ENCODE results near the gene PBXIP1. TPM values are rescaled to one million over a fixed set of nuclear protein-coding genes. Genes with fewer than 3 reads are reported as not detected.

Gene PBXIP1
- total and polyA plus RNA-seq, 4 donors: 3.8 to 42.8 (median 20.5) TPM

DNA sequence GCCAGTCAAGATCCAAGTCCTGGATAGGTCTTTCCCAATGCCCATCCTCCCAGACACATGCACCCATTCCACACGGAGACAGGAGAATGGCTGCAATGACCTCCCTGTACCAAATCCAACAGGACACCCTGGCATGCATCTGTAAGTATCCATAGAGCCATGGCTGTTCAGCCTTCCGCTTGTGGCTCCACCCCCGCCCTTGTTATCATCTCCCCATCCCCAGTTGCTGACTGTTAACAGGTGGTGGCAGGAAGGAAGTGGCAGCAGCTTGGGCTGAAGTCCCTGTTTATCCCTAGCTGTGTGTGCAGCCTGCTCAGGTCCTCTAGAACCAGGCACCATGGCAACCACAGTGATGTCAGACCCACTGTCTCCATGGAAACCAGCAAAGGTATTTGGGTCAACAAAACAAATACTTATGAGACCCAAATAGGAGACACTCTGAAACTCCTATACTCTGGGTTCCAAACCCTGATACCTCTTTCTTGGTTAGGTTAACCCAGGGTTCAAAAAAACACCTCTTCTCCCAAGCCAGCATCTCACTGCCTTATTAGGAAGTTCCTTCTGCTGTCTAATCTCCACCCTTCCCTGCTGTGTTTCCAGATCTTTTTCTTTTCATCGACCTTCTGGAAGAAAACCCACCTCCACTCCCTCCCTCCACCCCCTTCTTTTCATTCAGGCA lies 721 bp downstream of the PBXIP1 start (continued):
- TF ChIP-seq ZBTB33 (IDR thresholded peaks at IDR 0.05) (no peak), EGR1 (IDR thresholded peaks at IDR 0.05; ENCODE audit: low read depth in 2 of 2) (no peak), FOXA2 (IDR thresholded peaks at IDR 0.05) (no peak)
- TF ChIP-seq, protein P1, sequence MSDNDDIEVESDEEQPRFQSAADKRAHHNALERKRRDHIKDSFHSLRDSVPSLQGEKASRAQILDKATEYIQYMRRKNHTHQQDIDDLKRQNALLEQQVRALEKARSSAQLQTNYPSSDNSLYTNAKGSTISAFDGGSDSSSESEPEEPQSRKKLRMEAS (IDR thresholded peaks at IDR 0.05): no peak

DNA sequence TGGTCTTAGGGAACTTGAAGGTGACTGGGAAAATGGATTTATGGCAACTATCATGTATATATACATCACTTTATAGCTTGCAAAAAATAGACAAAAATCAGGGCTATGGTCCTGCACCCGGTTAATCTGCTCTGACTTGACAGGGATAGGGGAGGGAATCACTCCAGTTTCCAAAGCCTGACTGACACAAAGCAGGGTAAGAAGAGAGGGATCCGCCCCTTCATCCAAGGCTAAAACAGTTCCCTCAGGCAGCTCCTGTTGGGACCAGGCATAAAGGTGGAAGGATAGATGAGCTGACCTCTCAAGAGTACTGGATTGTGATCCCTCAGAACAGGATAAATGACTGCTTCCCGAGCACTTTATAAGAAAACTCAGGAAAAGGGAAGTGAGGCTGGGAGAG lies 1.4 kb downstream of the PBXIP1 start:
- Histone ChIP-seq H3K27me3 (ENCODE audit: control insufficient read depth in 4 of 4, insufficient read depth in 4 of 4, low read length in 3 of 4) (no peaks in the 10 kb centered on the region), H3K36me3 (ENCODE audit: control insufficient read depth in 4 of 4, insufficient read depth in 3 of 4, low read depth in 1 of 4, low read length in 3 of 4) (peaks cover 0 to 19% (median 4%) of the 10 kb centered on the region in 4 donors), H3K4me1 (ENCODE audit: control insufficient read depth in 4 of 4, insufficient read depth in 4 of 4, low read length in 3 of 4) (peaks cover 9 to 42% (median 24%) of the 10 kb centered on the region in 4 donors), H3K27ac (ENCODE audit: low read depth in 1 of 2, low read length in 2 of 2) (no peak overlapping the region), H3K9me3 (ENCODE audit: control insufficient read depth in 4 of 4, low read length in 3 of 4) (no peaks in the 10 kb centered on the region), H3K9ac (ENCODE audit: low read depth in 1 of 2, low read length in 2 of 2) (no peak overlapping the region), H3K4me3 (ENCODE audit: low read depth in 1 of 3, low read length in 3 of 3) (no peak overlapping the region)
- TF ChIP-seq JUND (IDR thresholded peaks at IDR 0.05) (no peak), REST (IDR thresholded peaks at IDR 0.05) (no peak), SP1 (IDR thresholded peaks at IDR 0.05) (no peak), NR2F2 (IDR thresholded peaks at IDR 0.05) (no peak), RXRA (IDR thresholded peaks at IDR 0.05) (no peak), ATF3 (IDR thresholded peaks at IDR 0.05) (no peak), RAD21 (IDR thresholded peaks at IDR 0.05) (no peak), YY1 (IDR thresholded peaks at IDR 0.05) (no peak), GABPA (IDR thresholded peaks at IDR 0.05 in 1 of 2, conservative IDR thresholded peaks at IDR 0.05 in 1 of 2) (no peak), EGR1 (IDR thresholded peaks at IDR 0.05; ENCODE audit: low read depth in 2 of 2) (no peak), FOXA2 (IDR thresholded peaks at IDR 0.05) (no peak), TAF1 (conservative IDR thresholded peaks at IDR 0.05) (no peak), FOXA1 (IDR thresholded peaks at IDR 0.05) (no peak), ZBTB33 (IDR thresholded peaks at IDR 0.05) (no peak), HNF4G (IDR thresholded peaks at IDR 0.05) (no peak), CTCF (IDR thresholded peaks at IDR 0.05; ENCODE audit: low read depth, low read length, missing input control) (no peak), HNF4A (conservative IDR thresholded peaks at IDR 0.05) (no peak)
- TF ChIP-seq, protein P1 (IDR thresholded peaks at IDR 0.05): no peak
- DNase-seq (ENCODE audit: low spot score): no peak
- WGBS: 88% methylated on average over 3 of the region's 3 CpGs

All from liver (tissue), 9 donors.